WTC11 (cell line): ENCODE results near the gene CD37. TPM values are rescaled to one million over a fixed set of nuclear protein-coding genes. Genes with fewer than 3 reads are reported as not detected.

Experiments
- ATAC-seq: fragments of 200-7000 bp; cut with Tn5 transposase; 2 replicates; pipeline ENCODE4 v1.10.0; 2021; ENCODE audit warnings: mild to moderate bottlenecking, moderate library complexity
- CTCF ChIA-PET: fragments of 300-600 bp; sonication (Branson Sonifier 250); formaldehyde crosslinking; loops from one replicate; lab custom pipeline; 2021; ENCODE audit warnings: antibody characterized with exemption; lab: Charles Lee
- POLR2A ChIA-PET: fragments of 350-600 bp; sonication (Branson Sonifier 250); formaldehyde crosslinking; loops from one replicate; lab custom pipeline; 2021; ENCODE audit warnings: antibody characterized with exemption; lab: Charles Lee
- DNase-seq: peaks from one replicate; pipeline ENCODE4 v3.0.0; 2021; ENCODE audit warnings: low spot score
- H3K27ac Mint-ChIP-seq: 2 replicates; pipeline ENCODE4 v1.8.0; 2021; ENCODE audit warnings: mixed read lengths
- H3K27me3 Mint-ChIP-seq: 2 replicates; pipeline ENCODE4 v1.8.0; 2021; ENCODE audit warnings: low read depth, mild to moderate bottlenecking, moderate library complexity, mixed read lengths
- H3K36me3 Mint-ChIP-seq: 2 replicates; pipeline ENCODE4 v1.8.0; 2021; ENCODE audit warnings: mixed read lengths
- H3K4me1 Mint-ChIP-seq: 2 replicates; pipeline ENCODE4 v1.8.0; 2022; ENCODE audit warnings: mixed read lengths
- H3K4me3 Mint-ChIP-seq: 2 replicates; pipeline ENCODE4 v1.8.0; 2021; ENCODE audit warnings: mild to moderate bottlenecking, moderate library complexity, mixed read lengths
- H3K9me3 Mint-ChIP-seq: 2 replicates; pipeline ENCODE4 v1.8.0; 2021; ENCODE audit warnings: mixed read lengths
- CBFB ChIP-seq: sonication (generic); formaldehyde crosslinking; IDR thresholded peaks from 2 replicates; pipeline ENCODE4 v1.8.1; 2022; ENCODE audit warnings: mild to moderate bottlenecking, low read depth, missing genetic modification reagents
- EMX1 ChIP-seq: fragments of 250-450 bp; sonication (Bioruptor Pico); IDR thresholded peaks from 2 replicates; pipeline ENCODE4 v1.8.0; 2021; ENCODE audit warnings: mild to moderate bottlenecking
- GTF2I ChIP-seq: fragments of 250-450 bp; sonication (Bioruptor Pico); conservative IDR thresholded peaks from 2 replicates; pipeline ENCODE4 v1.4.0; 2021; ENCODE audit warnings: mild to moderate bottlenecking
- KAT7 ChIP-seq: sonication (generic); formaldehyde crosslinking; IDR thresholded peaks from 2 replicates; pipeline ENCODE4 v1.8.1; 2023; ENCODE audit warnings: missing genetic modification reagents, mild to moderate bottlenecking, borderline replicate concordance
- NFATC4 ChIP-seq: fragments of 250-450 bp; sonication (Bioruptor Pico); IDR thresholded peaks from 2 replicates; pipeline ENCODE4 v1.9.0; 2021; ENCODE audit warnings: mild to moderate bottlenecking
- PREB ChIP-seq: sonication (generic); formaldehyde crosslinking; IDR thresholded peaks from 2 replicates; pipeline ENCODE4 v1.8.1; 2022; ENCODE audit warnings: mild to moderate bottlenecking, missing genetic modification reagents, moderate library complexity, borderline replicate concordance
- RORB ChIP-seq: fragments of 250-450 bp; sonication (Bioruptor Pico); IDR thresholded peaks from 2 replicates; pipeline ENCODE4 v1.9.0; 2021; ENCODE audit warnings: mild to moderate bottlenecking
- SMAD3 ChIP-seq: sonication (generic); formaldehyde crosslinking; IDR thresholded peaks from 2 replicates; pipeline ENCODE4 v1.8.0; 2022; ENCODE audit warnings: missing genetic modification reagents, mild to moderate bottlenecking, borderline replicate concordance
- STAT6 ChIP-seq: sonication (generic); formaldehyde crosslinking; conservative IDR thresholded peaks from 2 replicates; pipeline ENCODE4 v1.8.1; 2023; ENCODE audit warnings: mild to moderate bottlenecking, low read depth, missing genetic modification reagents, moderate library complexity
- ZMAT4 ChIP-seq: fragments of 250-450 bp; sonication (Bioruptor Pico); IDR thresholded peaks from 2 replicates; pipeline ENCODE4 v1.9.0; 2021; ENCODE audit warnings: mild to moderate bottlenecking
- ZNF138 ChIP-seq: sonication (generic); formaldehyde crosslinking; conservative IDR thresholded peaks from 2 replicates; pipeline ENCODE4 v1.8.1; 2022; ENCODE audit warnings: mild to moderate bottlenecking, moderate library complexity, missing genetic modification reagents
- ZNF396 ChIP-seq: fragments of 250-450 bp; sonication (Bioruptor Pico); IDR thresholded peaks from 2 replicates; pipeline ENCODE4 v1.8.0; 2021; ENCODE audit warnings: mild to moderate bottlenecking, moderate library complexity, borderline replicate concordance
- ZNF423 ChIP-seq: fragments of 250-450 bp; sonication (Bioruptor Pico); IDR thresholded peaks from 2 replicates; pipeline ENCODE4 v2.1.2; 2022; ENCODE audit warnings: mild to moderate bottlenecking, moderate library complexity
- ZNF425 ChIP-seq: fragments of 250-450 bp; sonication (Bioruptor Pico); conservative IDR thresholded peaks from 2 replicates; pipeline ENCODE4 v1.9.0; 2021; ENCODE audit warnings: mild to moderate bottlenecking
- ZNF532 ChIP-seq: fragments of 250-450 bp; sonication (Bioruptor Pico); IDR thresholded peaks from 2 replicates; pipeline ENCODE4 v1.9.0; 2021; ENCODE audit warnings: mild to moderate bottlenecking, borderline replicate concordance
- ZNF671 ChIP-seq: fragments of 250-450 bp; sonication (Bioruptor Pico); IDR thresholded peaks from 2 replicates; pipeline ENCODE4 v1.8.0; 2021; ENCODE audit warnings: mild to moderate bottlenecking
- ZSCAN18 ChIP-seq: fragments of 250-450 bp; sonication (Bioruptor Pico); IDR thresholded peaks from 2 replicates; pipeline ENCODE4 v2.1.2; 2022; ENCODE audit warnings: mild to moderate bottlenecking, moderate library complexity
- total RNA-seq: library from RNA; stranded (reverse); gene quantifications from 3 replicates; pipeline ENCODE4 v1.2.3, GENCODE V29; 2021

CD37 gene
- total RNA-seq, 1 experiment from 2014 or later: 1.6 TPM

- CTCF ChIA-PET: no interaction called here
- H3K4me3 Mint-ChIP-seq: no peak overlapping the region
Measured at GRCh38 chr19:49349567-49349966, 14.4 kb downstream of the CD37 start.

GRCh38 chr19:49355909-49356353 lies 20.7 kb downstream of the CD37 start:
- Mint-ChIP-seq H3K36me3 (peaks cover 67% of the 10 kb centered on the region), H3K4me3 (no peak overlapping the region), H3K27me3 (no peaks in the 10 kb centered on the region)
- CTCF ChIA-PET: no interaction called here
- ATAC-seq: no peak
- TF ChIP-seq GTF2I (CRISPR knock-in tag) (no peak), NFATC4 (CRISPR knock-in tag) (no peak), ZNF532 (CRISPR knock-in tag) (no peak), ZNF396 (CRISPR knock-in tag) (no peak), PREB (CRISPR knock-in tag) (no peak)
- TF ChIP-seq, all 79 proteins: peak for 0
- H3K27ac Mint-ChIP-seq: no peak overlapping the region
- peaks cover 10% of the 10 kb centered on the region for H3K4me1 Mint-ChIP-seq
- POLR2A ChIA-PET: interaction anchor here (0.5 kb wide), 1 partner anchor 32 kb away, joined by 3 read pairs; the partner anchor contains the start of gene KASH5
- no peaks in the 10 kb centered on the region for H3K9me3 Mint-ChIP-seq
- DNase-seq: no peak

More at GRCh38 chr19:49349567-49349966, 14.4 kb downstream of the CD37 start:
- ATAC-seq: no peak
- Mint-ChIP-seq H3K4me1 (peaks cover 3% of the 10 kb centered on the region; the same call in 1 of the 2 replicates), H3K27ac (no peak overlapping the region), H3K36me3 (peaks cover 87% of the 10 kb centered on the region), H3K9me3 (no peaks in the 10 kb centered on the region), H3K27me3 (no peaks in the 10 kb centered on the region)
- POLR2A ChIA-PET: no interaction called here
- no peak for TF ChIP-seq EMX1 (CRISPR knock-in tag)
- TF ChIP-seq STAT6: no peak
- no peak for TF ChIP-seq ZNF138 (CRISPR knock-in tag)
- TF ChIP-seq KAT7 (CRISPR knock-in tag): no peak
- DNase-seq: no peak

- ATAC-seq (no peak), DNase-seq (no peak)
- no peak for TF ChIP-seq ZNF423 (CRISPR knock-in tag)
- no peak overlapping the region for H3K27ac Mint-ChIP-seq
- no peaks in the 10 kb centered on the region for H3K9me3 Mint-ChIP-seq
- ChIA-PET CTCF (no interaction called here), POLR2A (interaction anchor here (0.5 kb wide), 1 partner anchor 32 kb away, joined by 3 read pairs; the partner anchor contains the start of gene KASH5)
- no peak overlapping the region for H3K4me3 Mint-ChIP-seq
- peaks cover 63% of the 10 kb centered on the region for H3K36me3 Mint-ChIP-seq
- no peaks in the 10 kb centered on the region for H3K27me3 Mint-ChIP-seq
- peaks cover 10% of the 10 kb centered on the region for H3K4me1 Mint-ChIP-seq
Measured at GRCh38 chr19:49356382-49356781, 21.2 kb downstream of the CD37 start.

GRCh38 chr19:49357186-49357585 lies 22.0 kb downstream of the CD37 start:
- Mint-ChIP-seq H3K27me3 (no peaks in the 10 kb centered on the region), H3K4me1 (peaks cover 10% of the 10 kb centered on the region), H3K36me3 (peaks cover 58% of the 10 kb centered on the region), H3K27ac (no peak overlapping the region; the same call in 1 of the 2 replicates), H3K9me3 (no peaks in the 10 kb centered on the region), H3K4me3 (no peak overlapping the region)
- no peak for ATAC-seq
- ChIA-PET POLR2A (no interaction called here), CTCF (interaction anchor here (0.8 to 1.6 kb wide), 2 partner anchors 65 to 119 kb away, joined by 4 read pairs; no protein-coding TSS in a partner anchor)
- no peak for DNase-seq
- TF ChIP-seq SMAD3: no peak
- TF ChIP-seq ZMAT4: no peak
- TF ChIP-seq CBFB: no peak
- TF ChIP-seq ZSCAN18 (CRISPR knock-in tag): no peak
- no peak for TF ChIP-seq ZNF671 (CRISPR knock-in tag)
- no peak for TF ChIP-seq RORB
- TF ChIP-seq ZNF425 (CRISPR knock-in tag): no peak
- TF ChIP-seq NFATC4 (CRISPR knock-in tag): no peak
